Esophagus squamous epithelium (tissue), 4 donors: ENCODE data around the gene ZNF766.

Experiments
- POLR2A ChIP-seq, 4 donors: fragments of 450-650 bp; IDR thresholded peaks; one replicate each; pipeline ENCODE4 v1.6.1; 2017; ENCODE audit warnings: antibody characterized with exemption in 4 of 4, mild to moderate bottlenecking in 4 of 4, moderate library complexity in 3 of 4
- TF ChIP-seq, protein P1 (sequence below), 6 experiments: fragments of 450-650 bp in 4 of 6; fragments of 200-600 bp in 2 of 6; sonication (generic) in 2 of 6; IDR thresholded peaks; one replicate each; pipeline ENCODE4 v1.5.1; 2016 to 2019; ENCODE audit warnings: antibody characterized with exemption in 6 of 6, mild to moderate bottlenecking in 4 of 6, moderate library complexity in 4 of 6

DNA sequence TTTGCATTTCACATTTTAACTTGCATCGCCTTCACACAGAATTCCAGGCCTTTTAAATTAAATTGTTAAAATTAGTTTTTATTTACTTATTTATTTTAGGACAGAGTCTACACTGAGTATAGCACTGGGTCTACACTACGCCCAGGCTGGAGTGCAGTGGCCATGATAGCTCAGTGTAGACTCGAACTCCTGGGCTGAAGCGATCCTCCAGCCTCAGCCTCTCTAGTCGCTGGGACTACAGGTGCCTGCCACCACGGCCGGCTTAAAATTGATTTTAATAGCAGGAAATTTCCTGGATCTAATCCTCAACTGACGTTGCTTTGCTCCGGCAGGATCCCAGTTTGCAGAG lies 66.4 kb downstream of the ZNF766 start:
- TF ChIP-seq, protein P1, sequence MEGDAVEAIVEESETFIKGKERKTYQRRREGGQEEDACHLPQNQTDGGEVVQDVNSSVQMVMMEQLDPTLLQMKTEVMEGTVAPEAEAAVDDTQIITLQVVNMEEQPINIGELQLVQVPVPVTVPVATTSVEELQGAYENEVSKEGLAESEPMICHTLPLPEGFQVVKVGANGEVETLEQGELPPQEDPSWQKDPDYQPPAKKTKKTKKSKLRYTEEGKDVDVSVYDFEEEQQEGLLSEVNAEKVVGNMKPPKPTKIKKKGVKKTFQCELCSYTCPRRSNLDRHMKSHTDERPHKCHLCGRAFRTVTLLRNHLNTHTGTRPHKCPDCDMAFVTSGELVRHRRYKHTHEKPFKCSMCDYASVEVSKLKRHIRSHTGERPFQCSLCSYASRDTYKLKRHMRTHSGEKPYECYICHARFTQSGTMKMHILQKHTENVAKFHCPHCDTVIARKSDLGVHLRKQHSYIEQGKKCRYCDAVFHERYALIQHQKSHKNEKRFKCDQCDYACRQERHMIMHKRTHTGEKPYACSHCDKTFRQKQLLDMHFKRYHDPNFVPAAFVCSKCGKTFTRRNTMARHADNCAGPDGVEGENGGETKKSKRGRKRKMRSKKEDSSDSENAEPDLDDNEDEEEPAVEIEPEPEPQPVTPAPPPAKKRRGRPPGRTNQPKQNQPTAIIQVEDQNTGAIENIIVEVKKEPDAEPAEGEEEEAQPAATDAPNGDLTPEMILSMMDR (IDR thresholded peaks at IDR 0.05), result no peak
- TF ChIP-seq POLR2A (IDR thresholded peaks at IDR 0.05), result no peak
